Superior temporal gyrus (tissue), 1 donor: Measurements from ENCODE around the gene DMBT1.
A peak's percentile ranks its signal among the peaks of the same experiment; 100 is the strongest.

Experiments used
- DNase-seq: peaks from one replicate; pipeline ENCODE4 v3.0.0-alpha.2; 2016; ENCODE audit errors: extremely low spot score

DMBT1 gene

GRCh38 chr10:122548407-122549085 is 12.0 kb upstream of the DMBT1 start:
- no peak for DNase-seq

DNA sequence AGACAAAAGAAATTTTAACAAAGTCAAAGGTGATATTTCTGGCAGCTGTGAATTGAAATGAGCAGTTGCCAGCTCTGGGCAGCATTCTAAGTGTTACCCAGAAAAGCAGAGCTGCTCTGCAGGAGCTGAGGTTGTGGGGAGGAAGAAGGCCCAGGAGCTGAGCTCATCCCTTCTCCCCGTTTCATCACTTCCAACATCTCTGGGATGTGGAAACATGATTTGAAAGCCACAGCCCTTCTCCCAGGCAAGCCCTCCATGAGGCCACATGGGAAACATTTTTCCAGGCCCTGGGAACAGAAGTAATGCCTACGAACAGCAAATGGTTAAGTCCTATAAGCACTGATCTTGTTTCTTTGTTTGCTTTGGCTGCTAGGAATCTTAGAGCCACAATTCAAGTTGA is 10.9 kb upstream of the DMBT1 start:
- no peak for DNase-seq

DNA sequence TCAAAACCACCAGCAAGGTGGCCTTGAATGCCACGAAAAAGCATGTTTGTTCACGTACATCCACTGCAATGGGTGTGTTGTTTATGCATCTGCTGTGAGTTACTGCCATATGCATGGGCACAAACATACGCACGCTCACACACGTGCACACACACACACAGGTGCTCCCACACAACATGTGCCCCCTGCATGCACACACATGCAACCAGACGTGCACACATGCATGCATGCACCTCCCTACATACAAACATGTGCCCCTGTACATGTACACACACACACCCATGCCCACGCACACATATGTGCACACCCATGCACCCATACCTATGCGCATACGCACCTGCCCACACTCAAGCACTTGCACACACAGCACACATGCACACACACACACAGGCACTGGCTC is 10.1 kb upstream of the DMBT1 start:
- DNase-seq, result no peak

DNA sequence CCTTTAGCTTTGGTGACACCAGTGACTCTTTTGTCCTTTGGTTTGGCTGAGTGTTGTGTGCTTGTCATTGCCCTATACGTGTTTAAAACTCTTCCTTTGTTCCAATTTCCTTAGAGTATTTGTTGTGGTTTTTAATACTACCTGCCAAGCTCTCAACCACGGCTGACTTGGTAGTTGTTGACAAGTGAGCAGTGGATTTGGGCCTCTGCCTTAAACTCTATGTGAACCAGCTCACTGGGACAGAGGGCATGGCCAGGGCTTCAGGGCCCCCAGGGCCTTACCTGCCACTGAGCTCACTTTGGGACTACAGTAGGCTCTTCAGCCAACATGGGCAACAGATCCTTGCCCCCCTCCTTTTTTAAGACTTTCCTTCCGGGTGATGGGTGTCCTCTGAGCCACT is 9.6 kb upstream of the DMBT1 start:
- DNase-seq, result no peak

- DNase-seq, result no peak
Measured at GRCh38 chr10:122551450-122551849, 9.1 kb upstream of the DMBT1 start.

DNA sequence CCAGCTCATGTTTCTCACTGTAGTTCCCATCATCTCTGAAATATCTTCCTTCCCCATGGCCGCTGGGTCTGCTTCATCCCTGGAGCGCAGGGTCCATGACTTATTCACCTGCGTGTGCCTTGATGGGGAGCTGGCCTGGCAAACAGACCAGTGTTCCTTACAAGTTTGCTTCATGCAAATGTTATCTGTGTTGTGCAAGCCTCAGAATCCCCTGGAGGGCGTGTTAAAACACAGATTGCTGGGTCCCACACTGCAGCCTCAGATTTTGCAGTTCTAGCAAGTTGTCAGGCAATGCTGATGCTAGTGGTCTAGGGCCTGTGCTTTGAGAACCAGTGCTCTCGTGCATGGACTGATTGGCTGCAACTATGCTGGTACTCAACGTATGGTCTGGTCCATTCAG is 7.2 kb upstream of the DMBT1 start:
- no peak for DNase-seq

DNA sequence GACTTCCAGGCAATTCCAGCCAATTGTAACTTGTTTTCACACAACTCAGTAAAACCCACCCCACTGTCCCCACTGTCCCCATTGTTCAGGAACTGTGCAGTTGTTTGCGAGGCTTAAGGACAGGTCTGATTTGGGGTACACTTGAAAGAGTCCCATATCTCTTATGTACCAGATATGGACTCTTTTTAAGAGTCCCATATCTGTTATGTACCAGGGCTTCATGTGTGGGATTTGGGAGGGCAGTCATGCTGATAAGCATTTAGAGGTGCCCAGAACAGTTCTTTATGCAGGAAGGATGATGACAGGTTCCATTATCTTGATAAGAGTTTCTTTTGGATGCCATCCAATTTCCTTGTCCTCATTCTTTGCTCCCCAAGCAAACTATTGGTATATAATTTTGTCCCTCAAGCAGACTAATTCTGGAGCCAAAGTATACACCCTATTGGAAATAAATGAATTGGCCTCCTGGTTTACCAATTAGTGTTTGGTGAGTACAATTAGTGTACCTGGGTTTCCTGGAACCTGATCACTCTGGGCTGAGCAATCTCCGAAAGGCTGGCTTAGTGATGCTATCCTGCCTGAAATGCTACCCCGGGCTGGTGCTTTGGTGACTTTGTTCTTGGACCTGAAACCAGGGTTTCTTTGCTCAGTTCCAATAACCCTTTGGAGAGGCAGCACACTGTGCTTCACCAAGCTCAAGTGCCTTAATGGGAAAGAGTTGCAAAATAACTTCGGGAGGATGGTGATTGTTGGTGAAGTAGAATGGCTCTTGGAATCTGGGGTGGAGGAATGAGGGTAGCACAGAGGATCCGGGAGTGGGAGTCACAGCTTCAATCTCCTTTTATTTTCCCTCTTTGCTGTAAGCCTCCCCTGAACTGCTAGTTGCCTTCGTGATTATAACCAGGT is 6.2 kb upstream of the DMBT1 start:
- no peak for DNase-seq

DNA sequence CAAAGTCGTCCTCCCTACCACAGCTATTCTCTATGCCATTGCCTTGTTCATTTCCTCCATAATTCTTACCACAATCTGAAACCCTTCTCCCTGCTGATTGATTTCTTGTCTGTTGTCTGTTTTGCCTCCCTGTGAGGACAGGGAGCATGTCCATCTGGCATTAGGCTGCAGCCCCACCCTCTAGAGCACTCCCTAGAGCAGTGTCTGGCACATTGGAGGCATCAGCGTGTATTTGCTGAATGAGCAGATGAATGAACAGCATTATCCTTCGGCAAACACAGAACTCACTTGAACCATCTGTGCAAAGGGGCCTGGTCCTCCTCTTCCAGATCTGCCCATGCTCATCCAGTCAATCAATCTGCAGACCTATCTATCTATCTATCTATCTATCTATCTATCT is 5.1 kb upstream of the DMBT1 start:
- no peak for DNase-seq

- no peak for DNase-seq
Measured at GRCh38 chr10:122557516-122557915, 3.0 kb upstream of the DMBT1 start.

DNA sequence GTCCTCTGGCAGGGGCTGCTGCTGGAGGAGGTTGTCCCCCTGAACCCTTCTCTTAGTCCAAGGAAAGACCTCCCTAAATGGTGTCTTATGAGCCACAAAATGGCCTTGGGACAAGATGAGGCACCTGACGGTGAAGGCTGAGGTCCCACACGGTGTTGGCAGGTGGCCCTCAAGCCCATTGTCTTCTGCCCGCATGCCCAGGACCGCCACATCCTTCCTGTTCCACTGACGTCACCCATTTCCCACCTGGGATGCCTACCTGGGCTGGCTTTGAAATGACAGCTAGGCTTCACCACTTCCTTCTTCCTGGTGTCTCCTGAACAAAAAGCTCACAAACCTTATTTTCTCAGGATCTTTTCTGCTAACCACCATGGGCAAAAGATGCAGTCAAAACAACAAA is 2.1 kb upstream of the DMBT1 start:
- DNase-seq, result no peak

GRCh38 chr10:122559228-122559627 is 1.3 kb upstream of the DMBT1 start:
- no peak for DNase-seq

DNA sequence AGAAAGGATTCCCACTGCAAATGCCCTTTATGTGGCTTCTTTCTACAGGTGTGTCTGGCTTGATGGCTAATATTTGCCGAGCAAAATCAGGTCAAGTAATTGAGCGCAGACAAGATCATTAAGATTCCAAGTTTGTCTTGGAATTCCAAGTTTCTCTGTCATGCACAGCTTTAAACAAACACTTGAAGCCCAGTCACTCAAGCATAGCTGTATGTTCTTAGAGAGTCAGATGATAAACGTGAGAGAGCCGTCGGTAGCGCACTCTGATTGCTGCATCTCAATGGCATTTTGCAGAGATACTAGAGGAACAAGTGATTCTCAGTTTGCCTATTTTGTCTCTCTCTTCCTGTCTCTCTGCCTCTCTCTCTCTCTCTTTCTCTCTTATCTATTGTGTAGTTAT is 658 bp downstream of the DMBT1 start:
- no peak for DNase-seq

- no peak for DNase-seq
Measured at GRCh38 chr10:122561792-122562191, 1.2 kb downstream of the DMBT1 start.

DNA sequence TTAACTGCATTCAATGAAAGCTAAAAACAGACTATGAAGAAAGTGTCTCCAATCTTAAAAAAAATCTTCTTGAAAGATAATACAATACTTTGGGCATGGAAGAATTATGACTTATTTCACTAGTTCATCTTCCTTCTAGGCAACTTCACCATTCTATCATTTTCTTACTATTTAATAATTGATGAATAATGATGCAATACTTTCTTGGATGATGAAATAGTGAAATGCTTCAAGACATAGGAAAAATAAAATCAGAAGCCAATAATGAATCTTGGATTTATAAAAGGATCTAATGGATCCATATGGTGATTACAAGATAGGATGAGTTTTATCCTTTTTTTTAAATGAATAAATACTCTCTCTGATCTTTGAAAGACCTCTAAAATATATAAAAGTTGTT is 4.4 kb downstream of the DMBT1 start:
- DNase-seq, result no peak

- peak; percentile 99 for DNase-seq
Measured at GRCh38 chr10:122565766-122566206, 5.2 kb downstream of the DMBT1 start.

GRCh38 chr10:122566632-122567031 is 6.1 kb downstream of the DMBT1 start:
- no peak for DNase-seq

DNA sequence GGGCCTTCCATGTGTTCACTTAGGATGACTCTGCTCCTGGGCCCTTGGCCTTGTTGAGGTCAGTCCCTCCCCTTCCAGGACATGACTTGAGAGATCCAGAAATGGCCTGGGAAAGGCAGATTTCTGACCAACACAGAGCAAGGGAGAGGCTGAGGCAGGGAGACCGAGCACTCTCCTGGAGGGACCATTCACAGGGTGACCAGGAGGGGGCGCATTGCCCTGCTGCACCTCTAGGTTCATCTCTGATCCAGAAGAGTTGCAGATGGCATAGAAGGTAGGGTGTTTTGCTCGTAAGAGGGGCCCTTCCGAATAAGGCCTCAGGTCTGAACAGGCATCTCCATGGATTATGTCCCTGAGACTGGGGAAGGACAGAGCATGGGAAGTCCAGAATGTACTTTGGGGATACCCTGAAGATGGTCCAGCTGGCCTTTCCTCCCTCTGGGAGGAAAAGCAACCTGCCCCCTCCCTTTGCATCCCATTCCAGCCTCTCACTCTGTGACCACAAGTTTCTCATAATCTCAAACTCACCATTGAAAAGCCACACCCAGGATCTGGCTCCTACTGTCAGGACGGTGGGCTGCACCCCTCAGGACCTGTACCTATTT is 6.6 kb downstream of the DMBT1 start:
- DNase-seq, result no peak

- DNase-seq, result no peak
Measured at GRCh38 chr10:122568551-122568950, 8.0 kb downstream of the DMBT1 start.

GRCh38 chr10:122570920-122571319 is 10.4 kb downstream of the DMBT1 start:
- DNase-seq, result no peak

DNA sequence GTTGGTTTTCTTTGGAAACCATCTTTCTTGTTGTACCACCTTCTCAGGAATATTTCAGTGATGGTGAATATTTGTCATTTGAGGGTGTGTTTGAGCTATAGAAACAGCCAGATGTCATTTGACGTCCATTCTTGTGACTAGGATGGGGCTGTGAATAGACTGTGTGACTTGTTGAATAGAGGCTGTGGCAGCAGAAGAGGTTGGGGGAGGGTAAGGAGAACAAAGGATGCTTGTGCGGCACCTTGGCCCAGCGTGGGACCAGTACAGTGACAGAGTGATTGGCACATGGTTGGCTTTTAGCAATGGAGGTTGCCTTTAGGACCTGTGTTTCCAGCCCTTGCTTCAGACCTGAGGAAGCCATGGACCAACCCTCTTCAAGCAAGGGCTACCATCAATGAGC is 11.3 kb downstream of the DMBT1 start:
- DNase-seq, result peak; percentile 67

DNA sequence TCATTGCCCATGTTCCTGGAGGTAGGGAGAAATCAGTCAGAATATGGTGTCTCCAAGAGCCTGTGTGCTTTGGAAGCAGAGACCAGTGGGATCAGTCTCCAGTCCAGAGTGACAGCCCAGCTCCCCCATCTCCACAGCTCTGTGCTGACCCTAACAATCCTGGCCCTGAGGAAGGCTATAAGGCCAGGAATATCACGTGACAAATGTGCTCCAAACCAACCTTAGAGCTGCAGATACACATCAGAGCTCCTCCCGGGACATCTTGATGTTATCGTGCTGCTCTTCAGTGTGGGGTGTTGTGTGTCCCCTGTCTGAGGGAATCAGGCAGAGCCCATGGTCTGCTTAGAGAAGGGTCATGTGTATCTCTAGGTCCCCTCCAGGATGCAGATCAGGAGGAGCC is 15.2 kb downstream of the DMBT1 start:
- DNase-seq, result no peak

- no peak for DNase-seq
Measured at GRCh38 chr10:122576291-122576690, 15.7 kb downstream of the DMBT1 start.
